Upper lobe of left lung (tissue), 4 donors: ENCODE data around the gene ACACA.

ENCODE experiments used
- EP300 ChIP-seq, 4 donors: sonication (generic); formaldehyde crosslinking; IDR thresholded peaks; one replicate each; pipeline ENCODE4 v1.5.1; 2017; ENCODE audit warnings: antibody characterized with exemption in 4 of 4, control low read depth in 2 of 4
- POLR2A ChIP-seq, 4 donors: fragments of 450-650 bp; IDR thresholded peaks; one replicate each; pipeline ENCODE4 v1.5.1; 2016 to 2017; ENCODE audit warnings: antibody characterized with exemption in 4 of 4, mild to moderate bottlenecking in 2 of 4
- TF ChIP-seq, protein P1 (sequence below), 6 experiments: fragments of 450-650 bp in 4 of 6; fragments of 200-600 bp in 2 of 6; sonication (generic) in 2 of 6; IDR thresholded peaks; one replicate each; pipeline ENCODE4 v1.5.1; 2016 to 2019; ENCODE audit warnings: antibody characterized with exemption in 6 of 6

DNA sequence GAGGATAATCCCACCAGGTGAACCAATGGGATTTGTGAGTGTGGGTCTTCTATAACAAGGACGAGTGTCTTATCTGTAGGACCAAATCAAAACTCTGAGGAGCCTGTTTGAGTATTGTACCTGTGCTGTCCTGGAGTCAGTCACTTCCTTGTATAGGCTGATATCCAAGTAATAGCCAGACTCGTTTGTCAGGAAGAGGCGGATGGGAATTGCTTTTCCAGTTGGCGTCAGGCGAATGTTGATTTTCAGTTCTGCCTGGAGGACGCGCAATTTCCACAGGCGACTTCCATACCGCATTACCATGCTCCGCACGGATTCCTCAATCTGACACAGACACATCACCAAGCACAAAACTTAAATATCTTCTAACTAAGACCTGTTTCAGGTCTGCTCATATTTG is 218.5 kb downstream of the ACACA start:
- TF ChIP-seq POLR2A (IDR thresholded peaks at IDR 0.05) (no peak), EP300 (IDR thresholded peaks at IDR 0.05) (no peak)
- TF ChIP-seq, protein P1, sequence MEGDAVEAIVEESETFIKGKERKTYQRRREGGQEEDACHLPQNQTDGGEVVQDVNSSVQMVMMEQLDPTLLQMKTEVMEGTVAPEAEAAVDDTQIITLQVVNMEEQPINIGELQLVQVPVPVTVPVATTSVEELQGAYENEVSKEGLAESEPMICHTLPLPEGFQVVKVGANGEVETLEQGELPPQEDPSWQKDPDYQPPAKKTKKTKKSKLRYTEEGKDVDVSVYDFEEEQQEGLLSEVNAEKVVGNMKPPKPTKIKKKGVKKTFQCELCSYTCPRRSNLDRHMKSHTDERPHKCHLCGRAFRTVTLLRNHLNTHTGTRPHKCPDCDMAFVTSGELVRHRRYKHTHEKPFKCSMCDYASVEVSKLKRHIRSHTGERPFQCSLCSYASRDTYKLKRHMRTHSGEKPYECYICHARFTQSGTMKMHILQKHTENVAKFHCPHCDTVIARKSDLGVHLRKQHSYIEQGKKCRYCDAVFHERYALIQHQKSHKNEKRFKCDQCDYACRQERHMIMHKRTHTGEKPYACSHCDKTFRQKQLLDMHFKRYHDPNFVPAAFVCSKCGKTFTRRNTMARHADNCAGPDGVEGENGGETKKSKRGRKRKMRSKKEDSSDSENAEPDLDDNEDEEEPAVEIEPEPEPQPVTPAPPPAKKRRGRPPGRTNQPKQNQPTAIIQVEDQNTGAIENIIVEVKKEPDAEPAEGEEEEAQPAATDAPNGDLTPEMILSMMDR (IDR thresholded peaks at IDR 0.05) = no peak
